Hepatocyte (in vitro differentiated cells): Measurements from ENCODE around the gene SDK1. TPM values are rescaled to one million over a fixed set of nuclear protein-coding genes. Genes with fewer than 3 reads are reported as not detected.

Experiments used
- DNase-seq: peaks from one replicate; pipeline ENCODE4 v3.0.0-alpha.2; 2016; ENCODE audit warnings: low spot score
- H2AFZ ChIP-seq: fragments of 200-600 bp; sonication (generic); 2 replicates; pipeline ENCODE4 v1.6.0; 2016; ENCODE audit warnings: antibody characterized with exemption, mild to moderate bottlenecking
- H3K27ac ChIP-seq: fragments of 200-600 bp; sonication (generic); 2 replicates; pipeline ENCODE4 v1.5.1; 2016; ENCODE audit warnings: mild to moderate bottlenecking
- H3K27me3 ChIP-seq: fragments of 200-600 bp; sonication (generic); 2 replicates; pipeline ENCODE4 v1.6.1; 2016
- H3K36me3 ChIP-seq: fragments of 200-600 bp; sonication (generic); replicated peaks from 2 replicates; pipeline ENCODE4 v1.5.1; 2016; ENCODE audit warnings: low read depth; ENCODE audit not compliant: insufficient read depth
- H3K4me1 ChIP-seq: fragments of 200-600 bp; sonication (generic); 2 replicates; pipeline ENCODE4 v1.5.1; 2016; ENCODE audit warnings: mild to moderate bottlenecking, moderate library complexity; ENCODE audit not compliant: insufficient read depth
- H3K4me2 ChIP-seq: fragments of 200-600 bp; sonication (generic); 2 replicates; pipeline ENCODE4 v1.6.0; 2016
- H3K4me3 ChIP-seq: fragments of 200-600 bp; sonication (generic); 2 replicates; pipeline ENCODE4 v1.5.1; 2016; ENCODE audit warnings: mild to moderate bottlenecking
- H3K79me2 ChIP-seq: fragments of 200-600 bp; sonication (generic); 2 replicates; pipeline ENCODE4 v1.6.0; 2017; ENCODE audit warnings: mild to moderate bottlenecking
- H3K9me2 ChIP-seq: fragments of 200-600 bp; sonication (generic); replicated peaks from 2 replicates; pipeline ENCODE4 v1.6.0; 2017; ENCODE audit warnings: mild to moderate bottlenecking; ENCODE audit not compliant: insufficient read depth
- H3K9me3 ChIP-seq: fragments of 200-600 bp; sonication (generic); 2 replicates; pipeline ENCODE4 v1.5.1; 2016; ENCODE audit warnings: low read depth, mild to moderate bottlenecking
- H4K20me1 ChIP-seq: fragments of 200-600 bp; sonication (generic); 2 replicates; pipeline ENCODE4 v1.6.0; 2016; ENCODE audit warnings: mild to moderate bottlenecking; ENCODE audit not compliant: insufficient read depth, poor library complexity, severe bottlenecking
- EZH2 ChIP-seq: fragments of 200-600 bp; sonication (generic); IDR thresholded peaks from 2 replicates; pipeline ENCODE4 v1.6.1; 2016; ENCODE audit warnings: antibody characterized with exemption, mild to moderate bottlenecking, borderline replicate concordance
- EZH2phosphoT487 ChIP-seq: fragments of 200-600 bp; sonication (generic); IDR thresholded peaks from one replicate; pipeline ENCODE4 v1.6.1; 2018; ENCODE audit warnings: antibody characterized with exemption, mild to moderate bottlenecking, low read depth, moderate library complexity; ENCODE audit not compliant: unreplicated experiment, severe bottlenecking
- WGBS: methylation state at CpG from one replicate; pipeline ENCODE4 v1.1.6; 2016; ENCODE audit warnings: low lambda C conversion rate; ENCODE audit errors: missing lambda C conversion rate; 5-methylcytosine and 5-hydroxymethylcytosine counted together
- polyA plus RNA-seq: library from polyadenylated mRNA; unstranded; fragments of >200 nt; fragmentation: Nextera tagmentation; extraction: Ambion mirVana; gene quantifications from 2 replicates; pipeline ENCODE4 v1.2.1, GENCODE V29; 2016
- total RNA-seq: library from RNA; depleted of rRNA; stranded (reverse); fragments of >200 nt; gene quantifications from 2 replicates; pipeline ENCODE4 v1.2.3, GENCODE V29; 2014
- TF ChIP-seq, protein P1 (sequence below): fragments of 200-600 bp; sonication (generic); IDR thresholded peaks from 2 replicates; pipeline ENCODE4 v1.5.1; 2016; ENCODE audit warnings: antibody characterized with exemption, mild to moderate bottlenecking; ENCODE audit not compliant: poor library complexity

Gene SDK1
- total and polyA plus RNA-seq, 2 experiments from 2014 or later: 4.3 to 10.0 TPM

DNA sequence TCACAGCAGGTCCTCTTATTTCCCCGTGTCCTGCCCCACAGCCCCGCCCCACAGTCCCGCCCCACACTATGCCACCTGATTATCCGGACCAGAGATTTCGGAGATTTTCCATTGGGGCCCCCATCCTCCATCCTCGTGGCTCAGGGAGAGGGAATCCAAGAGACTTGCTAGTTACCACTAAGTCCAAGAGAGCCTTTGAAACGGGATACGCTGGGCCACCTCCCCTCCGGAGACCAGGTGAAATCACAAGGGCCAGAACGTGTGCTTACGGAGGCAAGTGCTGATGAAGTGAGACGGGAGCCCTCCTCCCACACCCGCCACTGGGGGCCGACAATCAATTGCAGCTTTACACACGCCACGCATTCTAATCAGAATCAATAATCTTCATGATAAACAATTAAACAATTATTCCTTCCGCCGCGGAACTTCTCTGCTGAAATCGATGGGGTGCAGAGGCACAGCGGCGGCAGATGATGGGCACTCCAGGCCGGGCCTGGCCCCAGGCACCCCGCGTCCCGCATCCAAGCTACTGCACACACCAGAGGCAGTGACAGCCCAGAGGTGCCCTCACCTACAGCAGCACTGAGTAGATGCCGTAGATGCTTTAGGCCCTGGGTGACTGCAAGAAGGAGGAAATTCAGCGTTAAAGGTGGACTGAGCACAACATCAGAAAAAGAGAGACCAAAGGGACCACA lies 847.0 kb downstream of the SDK1 start:
- H3K4me2 ChIP-seq: no peak overlapping the region
- no peaks in the 10 kb centered on the region for H4K20me1 ChIP-seq
- H3K79me2 ChIP-seq: no peaks in the 10 kb centered on the region
- no peaks in the 10 kb centered on the region for H3K9me2 ChIP-seq
- no peak overlapping the region for H3K27ac ChIP-seq
- no peaks in the 10 kb centered on the region for H3K36me3 ChIP-seq
- TF ChIP-seq EZH2phosphoT487: no peak
- TF ChIP-seq, protein P1, sequence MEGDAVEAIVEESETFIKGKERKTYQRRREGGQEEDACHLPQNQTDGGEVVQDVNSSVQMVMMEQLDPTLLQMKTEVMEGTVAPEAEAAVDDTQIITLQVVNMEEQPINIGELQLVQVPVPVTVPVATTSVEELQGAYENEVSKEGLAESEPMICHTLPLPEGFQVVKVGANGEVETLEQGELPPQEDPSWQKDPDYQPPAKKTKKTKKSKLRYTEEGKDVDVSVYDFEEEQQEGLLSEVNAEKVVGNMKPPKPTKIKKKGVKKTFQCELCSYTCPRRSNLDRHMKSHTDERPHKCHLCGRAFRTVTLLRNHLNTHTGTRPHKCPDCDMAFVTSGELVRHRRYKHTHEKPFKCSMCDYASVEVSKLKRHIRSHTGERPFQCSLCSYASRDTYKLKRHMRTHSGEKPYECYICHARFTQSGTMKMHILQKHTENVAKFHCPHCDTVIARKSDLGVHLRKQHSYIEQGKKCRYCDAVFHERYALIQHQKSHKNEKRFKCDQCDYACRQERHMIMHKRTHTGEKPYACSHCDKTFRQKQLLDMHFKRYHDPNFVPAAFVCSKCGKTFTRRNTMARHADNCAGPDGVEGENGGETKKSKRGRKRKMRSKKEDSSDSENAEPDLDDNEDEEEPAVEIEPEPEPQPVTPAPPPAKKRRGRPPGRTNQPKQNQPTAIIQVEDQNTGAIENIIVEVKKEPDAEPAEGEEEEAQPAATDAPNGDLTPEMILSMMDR: no peak
- no peak for TF ChIP-seq EZH2
- H2AFZ ChIP-seq: no peak overlapping the region
- H3K4me3 ChIP-seq: no peak overlapping the region
- H3K9me3 ChIP-seq: no peaks in the 10 kb centered on the region
- no peaks in the 10 kb centered on the region for H3K27me3 ChIP-seq
- H3K4me1 ChIP-seq: peaks cover 5% of the 10 kb centered on the region
- no peak for DNase-seq
- 91% methylated on average over 26 of the region's 28 CpGs for WGBS

DNA sequence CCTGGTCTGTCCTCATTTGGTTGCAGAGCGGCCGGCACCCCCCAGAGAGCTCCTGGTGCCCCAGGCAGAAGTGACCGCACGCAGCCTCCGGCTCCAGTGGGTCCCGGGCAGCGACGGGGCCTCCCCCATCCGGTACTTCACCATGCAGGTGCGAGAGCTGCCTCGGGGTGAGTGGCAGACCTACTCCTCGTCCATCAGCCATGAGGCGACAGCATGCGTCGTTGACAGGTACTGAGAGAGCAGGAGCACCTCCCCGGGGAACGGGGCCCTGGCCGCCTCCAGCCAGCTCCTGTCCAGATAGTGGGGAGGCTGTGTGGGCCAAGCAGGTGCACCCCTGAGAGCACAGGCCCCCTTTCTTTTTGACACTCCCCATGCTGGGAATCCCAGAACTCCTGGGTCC lies 848.2 kb downstream of the SDK1 start:
- no peaks in the 10 kb centered on the region for H3K36me3 ChIP-seq
- no peak overlapping the region for H3K4me2 ChIP-seq
- no peak overlapping the region for H3K4me3 ChIP-seq
- 94% methylated on average over 18 of the region's 18 CpGs for WGBS
- no peaks in the 10 kb centered on the region for H4K20me1 ChIP-seq
- no peaks in the 10 kb centered on the region for H3K79me2 ChIP-seq
- DNase-seq: no peak
- no peaks in the 10 kb centered on the region for H3K9me3 ChIP-seq
- H3K4me1 ChIP-seq: peaks cover 4% of the 10 kb centered on the region
- H3K27me3 ChIP-seq: no peaks in the 10 kb centered on the region
- H3K9me2 ChIP-seq: no peaks in the 10 kb centered on the region
- no peak overlapping the region for H3K27ac ChIP-seq
- no peak overlapping the region for H2AFZ ChIP-seq
- TF ChIP-seq, protein P1: no peak
- TF ChIP-seq EZH2 (no peak), EZH2phosphoT487 (no peak)

DNA sequence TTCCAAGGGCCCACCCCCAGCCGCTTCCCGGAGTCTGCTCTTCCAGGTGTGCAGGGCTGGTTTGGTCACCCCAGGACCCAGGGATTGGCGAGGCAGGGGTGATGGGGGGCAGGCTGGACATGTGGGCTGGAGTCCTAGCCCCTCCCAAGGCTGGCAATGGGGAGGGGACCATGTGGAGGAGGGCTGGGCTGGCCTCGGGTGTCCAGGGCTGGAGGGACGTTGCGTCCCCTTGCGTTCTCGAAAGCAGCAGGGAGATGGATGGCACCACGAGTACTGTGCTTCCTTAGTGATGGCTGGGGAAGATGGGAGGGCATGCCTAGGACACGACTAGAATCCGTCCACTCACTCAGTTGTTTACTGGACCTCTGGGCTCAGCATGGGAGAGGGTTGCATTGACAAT lies 848.6 kb downstream of the SDK1 start:
- Histone ChIP-seq H3K9me3 (no peaks in the 10 kb centered on the region), H3K36me3 (no peaks in the 10 kb centered on the region), H2AFZ (no peak overlapping the region), H4K20me1 (no peaks in the 10 kb centered on the region), H3K4me1 (no peaks in the 10 kb centered on the region), H3K4me2 (no peak overlapping the region), H3K27ac (no peak overlapping the region), H3K27me3 (no peaks in the 10 kb centered on the region), H3K79me2 (no peaks in the 10 kb centered on the region), H3K9me2 (no peaks in the 10 kb centered on the region), H3K4me3 (no peak overlapping the region)
- DNase-seq: no peak
- 89% methylated on average over 6 of the region's 11 CpGs for WGBS
- TF ChIP-seq EZH2 (no peak), EZH2phosphoT487 (no peak)
- TF ChIP-seq, protein P1: no peak
